GM12878 (cell line): Measurements from ENCODE around the gene S100A7. TPM values are rescaled to one million over a fixed set of nuclear protein-coding genes. Genes with fewer than 3 reads are reported as not detected.

Experiments
- ATAC-seq: fragments of 200-7000 bp; cut with Tn5 transposase; 3 replicates; pipeline ENCODE4 v1.9.1; 2020; ENCODE audit warnings: mild to moderate bottlenecking, moderate library complexity
- BruUV-seq: library from RNA; stranded (reverse); fragments of 400-500 nt; replicated peaks from 2 replicates; lab custom pipeline; 2021; lab: Mats Ljungman, UMichigan
- CTCF ChIA-PET: fragments of 300-600 bp; sonication (Branson Sonifier 250); formaldehyde crosslinking; extraction: SDS; loops from one replicate; lab custom pipeline; 2021; ENCODE audit warnings: inconsistent platforms; lab: Yijun Ruan, JAX
- POLR2A ChIA-PET: fragments of 350-600 bp; formaldehyde crosslinking; extraction: SDS; loops from one replicate; lab custom pipeline; 2021; ENCODE audit warnings: inconsistent platforms; lab: Charles Lee
- RAD21 ChIA-PET: fragments of 300-600 bp; sonication (Branson Sonifier 250); formaldehyde crosslinking; loops from one replicate; lab custom pipeline; 2023; ENCODE audit warnings: antibody characterized with exemption; ENCODE audit not compliant: unreplicated experiment; lab: Charles Lee
- SMC1A ChIA-PET: fragments of 300-600 bp; sonication (Branson Sonifier 250); formaldehyde crosslinking; loops from one replicate; lab custom pipeline; 2023; ENCODE audit not compliant: unreplicated experiment, uncharacterized antibody; lab: Charles Lee
- DNase-seq: peaks from one replicate; pipeline ENCODE4 v3.0.0-alpha.2; 2011; ENCODE audit warnings: low read depth, low spot score
- FAIRE-seq: peaks from 3 replicates; lab custom pipeline; 2011; peaks lifted over from hg19 to GRCh38; lab: Jason Lieb, UNC
- H2AFZ ChIP-seq: 2 replicates; pipeline ENCODE4 v1.6.0; 2011; ENCODE audit warnings: low read depth, low read length, control low read depth; ENCODE audit not compliant: control insufficient read depth
- H3K27ac ChIP-seq: 2 replicates; pipeline ENCODE4 v1.5.1; 2011; ENCODE audit warnings: control low read depth; ENCODE audit not compliant: control insufficient read depth, insufficient read depth
- H3K27me3 ChIP-seq, 2 experiments: replicated peaks in 1 of 2; 2 replicates each; pipeline versions ENCODE4 v1.6.0 to v1.6.1; 2011; ENCODE audit warnings: low read length in 1 of 2; ENCODE audit not compliant: control insufficient read depth in 2 of 2, insufficient read depth in 2 of 2
- H3K36me3 ChIP-seq, 2 experiments: 2 replicates each; pipeline ENCODE4 v1.5.1; 2011; ENCODE audit warnings: low read length in 1 of 2; ENCODE audit not compliant: control insufficient read depth in 2 of 2, insufficient read depth in 2 of 2
- H3K4me1 ChIP-seq: 2 replicates; pipeline ENCODE4 v1.6.1; 2011; ENCODE audit warnings: mild to moderate bottlenecking, low read length, moderate library complexity, mixed read lengths; ENCODE audit not compliant: control insufficient read depth, insufficient read depth
- H3K4me2 ChIP-seq: 2 replicates; pipeline ENCODE4 v1.6.0; 2011; ENCODE audit warnings: control low read depth; ENCODE audit not compliant: control insufficient read depth, insufficient read depth
- H3K4me3 ChIP-seq: fragments of 200-600 bp; sonication (generic); 2 replicates; pipeline ENCODE4 v1.5.1; 2016
- H3K79me2 ChIP-seq: 2 replicates; pipeline ENCODE4 v1.6.0; 2011; ENCODE audit warnings: low read length; ENCODE audit not compliant: control insufficient read depth, insufficient read depth
- H3K9ac ChIP-seq: 2 replicates; pipeline ENCODE4 v1.8.0; 2011; ENCODE audit warnings: low read length, control low read depth, mixed read lengths; ENCODE audit not compliant: control insufficient read depth, insufficient read depth
- H3K9me3 ChIP-seq: replicated peaks from 3 replicates; pipeline ENCODE4 v1.5.1; 2011; ENCODE audit warnings: mild to moderate bottlenecking, low read length; ENCODE audit not compliant: control insufficient read depth, insufficient read depth
- H4K20me1 ChIP-seq: 2 replicates; pipeline ENCODE4 v1.6.0; 2011; ENCODE audit not compliant: control insufficient read depth, insufficient read depth
- BMI1 ChIP-seq: fragments of 450-650 bp; IDR thresholded peaks from 2 replicates; pipeline ENCODE4 v1.6.1; 2016; ENCODE audit warnings: mild to moderate bottlenecking, moderate library complexity, borderline replicate concordance
- CREM ChIP-seq: IDR thresholded peaks from 2 replicates; pipeline ENCODE4 v1.6.1; 2014; ENCODE audit warnings: antibody characterized with exemption, low read depth
- CTCF ChIP-seq, 3 experiments: IDR thresholded peaks in 2 of 3; conservative IDR thresholded peaks in 1 of 3; 2 replicates each; pipeline ENCODE4 v1.5.1; 2011; ENCODE audit warnings: low read depth in 3 of 3, low read length in 3 of 3, mild to moderate bottlenecking in 3 of 3, control low read depth in 2 of 3, moderate library complexity in 2 of 3, inconsistent platforms in 1 of 3, mixed read lengths in 1 of 3; ENCODE audit not compliant: control insufficient read depth in 2 of 3, insufficient read depth in 1 of 3; ENCODE audit errors: extremely low read depth in 1 of 3
- E2F8 ChIP-seq: fragments of 450-650 bp; IDR thresholded peaks from 2 replicates; pipeline ENCODE4 v1.6.1; 2018; ENCODE audit warnings: mild to moderate bottlenecking, low read depth, moderate library complexity; ENCODE audit not compliant: partially characterized antibody
- ESRRA ChIP-seq: IDR thresholded peaks from 2 replicates; pipeline ENCODE4 v1.6.1; 2012; ENCODE audit warnings: mild to moderate bottlenecking, low read length, improper control_type of control experiment
- HSF1 ChIP-seq: fragments of 150-350 bp; IDR thresholded peaks from 2 replicates; pipeline ENCODE4 v1.6.1; 2014; ENCODE audit warnings: mild to moderate bottlenecking, low read depth, low read length
- MAX ChIP-seq: IDR thresholded peaks from 2 replicates; pipeline ENCODE4 v1.6.1; 2012; ENCODE audit warnings: low read depth, low read length, improper control_type of control experiment
- MEF2A ChIP-seq: IDR thresholded peaks from 2 replicates; pipeline ENCODE4 v1.6.1; 2011; ENCODE audit warnings: low read depth, mild to moderate bottlenecking, low read length, moderate library complexity; ENCODE audit not compliant: insufficient read depth
- PML ChIP-seq: IDR thresholded peaks from 2 replicates; pipeline ENCODE4 v1.6.1; 2012; ENCODE audit warnings: low read length, inconsistent platforms
- SRF ChIP-seq, 2 experiments: IDR thresholded peaks; 2 replicates each; pipeline ENCODE4 v1.6.1; 2011; ENCODE audit warnings: low read depth in 2 of 2, low read length in 2 of 2, mild to moderate bottlenecking in 1 of 2, moderate library complexity in 1 of 2
- ZNF24 ChIP-seq: fragments of 450-650 bp; IDR thresholded peaks from 2 replicates; pipeline ENCODE4 v1.6.1; 2017; ENCODE audit warnings: antibody characterized with exemption, mild to moderate bottlenecking
- WGBS: methylation state at CpG from one replicate; pipeline ENCODE4 v1.1.6; 2016; ENCODE audit warnings: low lambda C conversion rate; ENCODE audit not compliant: insufficient replicate concordance, insufficient coverage; ENCODE audit errors: missing lambda C conversion rate; 5-methylcytosine and 5-hydroxymethylcytosine counted together
- in situ Hi-C: fragments of 300-500 bp; cut with MboI; formaldehyde crosslinking; loops from 9 replicates; pipeline ENCODE4 v1.14.3; 2018; ENCODE audit warnings: mixed read lengths
- intact Hi-C: fragments of 100-400 bp; cut with micrococcal nuclease; formaldehyde crosslinking; loops from one replicate; pipeline ENCODE4 v1.14.2; 2022; ENCODE audit not compliant: unreplicated experiment
- polyA plus RNA-seq, 11 experiments: library from polyadenylated mRNA; depleted of rRNA in 4 of 11; unstranded in 6 of 11; stranded (reverse) in 5 of 11; fragments of >200 nt; fragmentation: Nextera tagmentation in 4 of 11; fragmentation: Illumina TruSeq in 1 of 11; extraction: Ambion mirVana in 4 of 11; extraction: Trizol in 1 of 11; gene quantifications; 1 replicate in 1 of 11; 2 replicates in 10 of 11; pipeline versions ENCODE4 v1.2.1 to v1.2.3, GENCODE V29; 2011 to 2016; ENCODE audit warnings: inconsistent platforms in 2 of 11, missing spikeins in 2 of 11, low read depth in 1 of 11
- total RNA-seq, 4 experiments: library from RNA; depleted of rRNA in 3 of 4; stranded (reverse); fragments of >200 nt in 3 of 4; fragmentation: Illumina TruSeq in 1 of 4; extraction: Trizol in 1 of 4; gene quantifications; 2 replicates each; pipeline versions ENCODE4 v1.2.1 to v1.2.3, GENCODE V29; 2013 to 2021

S100A7 gene
- total and polyA plus RNA-seq, 10 of the 15 experiments (the other 5 are each of a cell fraction or from before 2014, with no cell fraction given) = not detected

GRCh38 chr1:153444078-153444477 is 16.4 kb downstream of the S100A7 start:
- no peak for DNase-seq
- Histone ChIP-seq H3K9ac (no peak overlapping the region), H3K79me2 (no peaks in the 10 kb centered on the region), H3K9me3 (no peaks in the 10 kb centered on the region), H3K27me3 (peaks cover 0 to 3% of the 10 kb centered on the region in 2 experiments; a peak in 2 of 4 replicates), H3K36me3 (no peaks in the 10 kb centered on the region), H4K20me1 (no peaks in the 10 kb centered on the region), H3K4me1 (no peaks in the 10 kb centered on the region), H2AFZ (no peak overlapping the region), H3K27ac (no peak overlapping the region), H3K4me3 (no peak overlapping the region), H3K4me2 (no peak overlapping the region)
- ChIA-PET RAD21 (no interaction called here), SMC1A (no interaction called here), CTCF (interaction anchor here (1.2 kb wide), 1 partner anchor 24 kb away, joined by 3 read pairs; no protein-coding TSS in a partner anchor), POLR2A (no interaction called here)
- BruUV-seq = no TSS peak
- 1% methylated on average over 5 of the region's 5 CpGs for WGBS
- no peak for FAIRE-seq
- no peak for TF ChIP-seq CREM
- no peak for ATAC-seq
- in situ Hi-C loops = no loop called here
- intact Hi-C loops = no loop called here

- Histone ChIP-seq H3K4me3 (no peak overlapping the region), H2AFZ (no peak overlapping the region), H3K36me3 (no peaks in the 10 kb centered on the region), H3K27me3 (peaks cover 0 to 3% of the 10 kb centered on the region in 2 experiments; a peak in 2 of 4 replicates), H3K4me2 (no peak overlapping the region), H3K9me3 (no peaks in the 10 kb centered on the region), H3K79me2 (no peaks in the 10 kb centered on the region), H3K27ac (no peak overlapping the region), H3K9ac (no peak overlapping the region), H3K4me1 (no peaks in the 10 kb centered on the region), H4K20me1 (no peaks in the 10 kb centered on the region)
- ATAC-seq (no peak), FAIRE-seq (no peak), DNase-seq (no peak)
- intact Hi-C loops (no loop called here), in situ Hi-C loops (no loop called here)
- RAD21 ChIA-PET = no interaction called here
- SMC1A ChIA-PET = no interaction called here
- BruUV-seq = no TSS peak
- 5% methylated on average over 4 of the region's 4 CpGs for WGBS
- POLR2A ChIA-PET = no interaction called here
- CTCF ChIA-PET = interaction anchor here (1.2 kb wide), 1 partner anchor 25 kb away, joined by 3 read pairs; no protein-coding TSS in a partner anchor
- TF ChIP-seq MEF2A (no peak), ESRRA (no peak), HSF1 (no peak), SRF (IDR thresholded peaks at IDR 0.05; ENCODE audit: low read depth in 2 of 2, low read length in 2 of 2) (no peak), ZNF24 (no peak), MAX (no peak), CTCF (IDR thresholded peaks at IDR 0.05 in 2 of 3, conservative IDR thresholded peaks at IDR 0.05 in 1 of 3; ENCODE audit: control insufficient read depth in 2 of 3, extremely low read depth in 1 of 3, insufficient read depth in 1 of 3, low read depth in 3 of 3, low read length in 3 of 3) (no peak), E2F8 (no peak), PML (no peak), BMI1 (no peak)
These were observed 17.0 kb downstream of the S100A7 start for GRCh38 chr1:153443486-153443885.
